H54 (cell line): Measurements from ENCODE around the gene TUBB1.
"Not testable (repeated sequence)": the region's sequence is repeated elsewhere in the genome, so short reads cannot be mapped to it uniquely, and the experiment has no call there.

Source experiments
- DNase-seq: peaks from one replicate; pipeline ENCODE4 v3.0.0; 2011; ENCODE audit warnings: low spot score, mixed read lengths; ENCODE audit not compliant: insufficient read length
- FAIRE-seq: peaks from 3 replicates; lab custom pipeline; 2011; peaks lifted over from hg19 to GRCh38; lab: Jason Lieb, UNC
- POLR2A ChIP-seq: IDR thresholded peaks from 2 replicates; pipeline ENCODE4 v1.6.1; 2011; ENCODE audit warnings: low read depth, mild to moderate bottlenecking, low read length

The TUBB1 gene

GRCh38 chr20:59006167-59006863 lies 12.9 kb upstream of the TUBB1 start:
- FAIRE-seq (no peak), DNase-seq (peak; percentile 43)
- no peak; the same call in 1 of the 2 replicates for TF ChIP-seq POLR2A

GRCh38 chr20:59006864-59007664 lies 12.2 kb upstream of the TUBB1 start, which contains the start of gene CTSZ:
CTSZ (minus strand) TSS chr20:59007254; CDS start chr20:59007128, 126 bp downstream.
- DNase-seq = peak; percentile 79
- peak; percentile 47; the same call in 1 of the 2 replicates for TF ChIP-seq POLR2A
- no peak for FAIRE-seq

- DNase-seq = no peak
- FAIRE-seq = no peak
- TF ChIP-seq POLR2A = no peak
These were observed 11.3 kb upstream of the TUBB1 start for GRCh38 chr20:59007665-59008511.

GRCh38 chr20:59008715-59009336 lies 10.4 kb upstream of the TUBB1 start:
- DNase-seq (no peak), FAIRE-seq (no peak)
- TF ChIP-seq POLR2A = no peak

GRCh38 chr20:59010321-59010994 lies 8.8 kb upstream of the TUBB1 start:
- no peak for FAIRE-seq
- TF ChIP-seq POLR2A = no peak
- no peak for DNase-seq

GRCh38 chr20:59010995-59011873 lies 8.0 kb upstream of the TUBB1 start:
- FAIRE-seq (no peak), DNase-seq (peak; percentile 86)

GRCh38 chr20:59011874-59012157 lies 7.4 kb upstream of the TUBB1 start:
- not testable (repeated sequence) for DNase-seq, FAIRE-seq

More at GRCh38 chr20:59010995-59011873, 8.0 kb upstream of the TUBB1 start:
- 0 out of 2 replicates have a peak, but pooled peaks have one; percentile 24 for TF ChIP-seq POLR2A

GRCh38 chr20:59013031-59013951 lies 5.9 kb upstream of the TUBB1 start:
- no peak for TF ChIP-seq POLR2A
- no peak for DNase-seq
- FAIRE-seq = no peak

GRCh38 chr20:59013959-59014608 lies 5.1 kb upstream of the TUBB1 start:
- no peak for TF ChIP-seq POLR2A
- DNase-seq (no peak), FAIRE-seq (no peak)

- FAIRE-seq (no peak), DNase-seq (no peak)
- TF ChIP-seq POLR2A = no peak
These were observed 4.4 kb upstream of the TUBB1 start for GRCh38 chr20:59014680-59015389.

- no peak for TF ChIP-seq POLR2A
- no peak for DNase-seq
- FAIRE-seq = no peak
These were observed 3.8 kb upstream of the TUBB1 start for GRCh38 chr20:59015411-59015810.
